Glomerular endothelial cell (primary cell): ENCODE measurements around the gene SLC38A3. TPM values are rescaled to one million over a fixed set of nuclear protein-coding genes. Genes with fewer than 3 reads are reported as not detected.
"Not testable (repeated sequence)": the region's sequence is repeated elsewhere in the genome, so short reads cannot be mapped to it uniquely, and the experiment has no call there.

ENCODE experiments used
- DNase-seq: peaks from one replicate; pipeline ENCODE4 v3.0.0-alpha.2; 2011; ENCODE audit warnings: low read depth, low spot score; ENCODE audit errors: extremely low read depth
- total RNA-seq: library from RNA; depleted of rRNA; stranded (reverse); fragments of >200 nt; gene quantifications from 2 replicates; pipeline ENCODE4 v1.2.3, GENCODE V29; 2015

The SLC38A3 gene
- total RNA-seq, 1 donor from 2014 or later = not detected

DNA sequence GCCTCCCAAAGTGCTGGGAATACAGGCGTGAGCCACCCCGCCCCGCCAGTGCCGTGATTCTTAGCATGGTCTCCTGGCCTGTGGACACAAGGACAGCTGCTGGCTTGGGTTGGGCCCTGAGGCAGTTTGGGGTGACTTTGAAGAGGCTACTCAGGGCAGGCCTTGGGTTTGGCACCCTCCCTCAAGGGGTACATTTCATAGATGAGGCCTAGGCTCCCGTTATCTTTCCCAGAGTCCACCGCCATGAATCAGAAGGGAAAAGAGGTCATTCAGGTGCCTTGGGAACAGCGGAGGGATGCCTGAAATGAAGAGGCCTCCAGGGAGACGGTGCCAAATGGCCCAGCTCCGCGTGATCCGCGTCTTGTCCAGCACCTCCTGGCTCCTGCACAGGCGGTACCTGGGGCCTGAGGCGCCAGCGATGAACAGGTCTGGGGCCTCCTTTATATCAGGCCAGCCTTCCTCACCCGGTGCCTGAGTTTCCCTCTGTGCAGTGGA lies 40.2 kb downstream of the SLC38A3 start:
- DNase-seq = no peak

DNA sequence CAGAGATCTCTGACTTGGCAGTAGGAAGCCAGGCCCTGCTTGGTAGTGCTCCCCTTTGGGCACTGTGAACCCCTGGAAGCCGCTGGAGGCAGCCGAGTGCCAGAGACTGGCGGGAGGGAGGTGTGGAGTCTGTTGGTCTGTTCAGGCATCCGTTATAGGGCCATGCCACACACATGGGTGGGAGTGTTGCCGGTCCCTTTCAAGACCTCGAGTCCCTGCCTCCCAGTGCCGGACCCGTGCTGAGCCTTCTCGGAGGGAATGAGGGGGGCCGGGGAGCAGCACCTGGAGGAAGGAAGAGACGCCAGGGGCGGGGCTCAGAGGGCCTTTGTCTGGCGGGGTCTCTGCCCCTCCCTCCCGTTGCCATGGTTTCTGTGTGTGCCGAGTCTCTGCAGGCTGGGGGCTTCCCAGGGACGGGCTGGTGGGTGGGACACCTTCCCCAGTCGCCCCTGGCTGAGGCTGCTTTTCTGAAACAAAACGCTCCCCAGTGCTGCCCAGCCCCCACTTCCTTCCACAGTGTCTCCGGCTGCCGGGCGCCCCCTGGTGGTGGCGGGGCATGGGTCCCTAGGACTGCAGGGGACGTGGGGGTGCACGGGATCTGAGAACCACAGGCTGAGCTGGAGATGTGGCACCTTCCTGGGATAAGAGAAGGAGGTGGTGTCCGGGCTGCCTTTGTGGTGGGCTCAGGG lies 40.9 kb downstream of the SLC38A3 start:
- DNase-seq = no peak

GRCh38 chr3:50246517-50246954 lies 41.5 kb downstream of the SLC38A3 start:
- DNase-seq = no peak

GRCh38 chr3:50248387-50248786 lies 43.3 kb downstream of the SLC38A3 start:
- DNase-seq = no peak

- no peak for DNase-seq
These were observed 44.4 kb downstream of the SLC38A3 start for GRCh38 chr3:50249457-50249856.

GRCh38 chr3:50250514-50250913 lies 45.4 kb downstream of the SLC38A3 start:
- no peak for DNase-seq

GRCh38 chr3:50251220-50251619 lies 46.1 kb downstream of the SLC38A3 start:
- DNase-seq = no peak

DNA sequence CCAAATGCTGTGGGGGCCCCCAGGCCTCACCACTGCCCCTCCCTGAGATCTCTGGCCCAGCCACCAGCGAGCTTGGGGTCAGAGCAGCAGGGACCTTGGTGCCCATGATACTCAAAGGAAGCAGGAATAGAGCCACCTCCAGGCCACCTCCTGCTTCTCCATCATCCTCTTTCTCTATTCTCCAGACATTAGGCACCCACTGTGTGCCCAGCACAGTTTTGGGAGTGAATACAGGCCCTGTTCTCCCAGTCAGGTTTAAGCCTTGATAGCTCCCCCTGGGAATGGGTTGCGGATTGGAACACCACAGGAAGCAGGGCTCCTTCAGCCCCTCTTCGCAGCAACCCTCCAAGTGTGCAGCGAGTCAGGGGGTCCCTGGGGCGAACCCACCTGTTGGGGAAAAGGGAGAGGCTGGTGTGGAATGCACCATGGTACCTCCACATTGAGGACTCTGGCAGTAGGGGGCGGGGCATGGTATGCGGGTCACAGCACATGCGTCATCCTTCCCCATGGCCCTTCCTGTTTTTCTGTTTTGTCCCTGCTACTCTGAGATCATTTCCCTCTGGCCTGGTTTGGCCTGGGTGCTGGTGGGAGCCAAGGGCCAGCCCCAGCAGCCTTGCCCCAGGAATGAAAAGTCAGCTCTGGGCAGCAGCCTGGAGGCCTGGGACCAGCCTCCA lies 49.6 kb downstream of the SLC38A3 start:
- peak; percentile 82 for DNase-seq

- DNase-seq = no peak
These were observed 50.2 kb downstream of the SLC38A3 start for GRCh38 chr3:50255251-50255615.

GRCh38 chr3:50256978-50257890 lies 52.2 kb downstream of the SLC38A3 start:
- no peak for DNase-seq

- DNase-seq = no peak
These were observed 53.1 kb downstream of the SLC38A3 start for GRCh38 chr3:50258029-50258680.

DNA sequence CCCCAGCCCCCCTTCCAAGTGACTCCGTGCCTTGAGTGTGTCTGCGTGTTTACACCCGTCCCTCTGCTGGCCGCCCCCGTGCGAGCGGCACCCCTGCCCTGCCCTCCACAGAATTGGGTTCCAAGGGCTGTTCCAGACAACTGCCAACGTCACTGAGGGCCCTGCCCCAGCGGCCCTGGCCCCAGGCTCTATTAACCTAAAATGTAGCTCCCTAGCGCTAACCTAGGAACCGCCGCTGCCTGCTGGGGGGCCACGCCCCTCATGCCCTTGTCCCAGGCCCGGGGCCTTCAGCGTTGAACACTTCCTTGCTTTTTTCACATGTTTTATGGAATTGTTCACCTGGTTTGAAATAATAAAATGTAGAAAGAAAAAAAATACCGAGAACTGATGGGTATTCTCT lies 53.9 kb downstream of the SLC38A3 start:
- no peak for DNase-seq

DNA sequence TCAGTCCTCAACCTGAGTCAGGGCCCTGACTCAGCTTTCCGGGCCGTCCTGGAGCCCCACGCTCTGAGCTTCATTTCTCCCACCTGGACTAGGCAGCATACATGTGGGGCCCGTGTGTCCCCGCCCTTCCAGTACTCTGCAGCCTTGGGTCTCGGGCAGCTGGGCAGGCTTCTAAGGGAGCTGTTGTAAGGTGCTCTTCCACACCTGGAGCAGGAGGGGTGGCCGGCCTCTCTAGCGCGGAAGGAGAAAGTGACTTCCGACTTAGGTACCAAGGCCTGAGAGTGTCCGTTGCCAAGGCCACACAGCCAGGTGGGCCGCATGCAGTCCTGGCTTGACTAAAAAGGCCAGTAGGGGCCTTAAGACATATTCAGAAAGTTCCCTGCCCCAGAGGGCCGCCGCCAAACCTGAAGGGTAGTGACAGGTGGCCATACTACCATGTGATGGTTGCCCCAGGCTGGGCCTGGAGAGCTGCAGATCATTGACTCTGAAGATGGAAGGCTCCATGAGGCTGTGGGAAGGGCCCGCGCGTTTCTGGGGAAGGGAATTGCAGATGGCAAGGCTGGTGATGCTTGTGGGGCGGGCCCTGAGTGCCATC lies 54.5 kb downstream of the SLC38A3 start:
- DNase-seq = no peak

- DNase-seq = no peak
These were observed 55.2 kb downstream of the SLC38A3 start for GRCh38 chr3:50260027-50260941.

DNA sequence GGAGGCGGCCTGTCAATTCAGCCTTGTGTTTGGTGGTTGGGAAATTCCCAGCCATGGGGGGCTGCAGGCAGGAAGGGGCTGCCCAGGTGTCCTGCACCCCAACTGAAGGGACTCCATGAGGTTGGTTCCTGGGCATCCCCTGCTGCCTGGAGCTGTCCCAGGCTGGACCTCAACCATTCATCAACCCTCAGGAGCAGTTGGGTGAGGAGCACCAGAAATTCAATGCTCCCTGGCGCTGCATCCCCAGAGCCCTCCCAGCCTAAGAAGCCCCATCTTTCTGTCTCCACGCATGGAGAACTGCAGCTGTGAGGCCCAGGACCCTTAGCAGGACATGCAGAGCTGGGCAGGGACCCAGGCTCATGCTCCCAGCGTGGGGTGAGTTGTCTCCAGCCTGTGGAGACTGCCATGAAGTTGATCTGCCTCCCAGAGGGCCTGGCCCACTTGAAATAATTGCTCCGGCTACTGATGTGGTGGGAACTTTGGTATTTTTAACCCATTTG lies 55.9 kb downstream of the SLC38A3 start:
- DNase-seq = no peak

DNA sequence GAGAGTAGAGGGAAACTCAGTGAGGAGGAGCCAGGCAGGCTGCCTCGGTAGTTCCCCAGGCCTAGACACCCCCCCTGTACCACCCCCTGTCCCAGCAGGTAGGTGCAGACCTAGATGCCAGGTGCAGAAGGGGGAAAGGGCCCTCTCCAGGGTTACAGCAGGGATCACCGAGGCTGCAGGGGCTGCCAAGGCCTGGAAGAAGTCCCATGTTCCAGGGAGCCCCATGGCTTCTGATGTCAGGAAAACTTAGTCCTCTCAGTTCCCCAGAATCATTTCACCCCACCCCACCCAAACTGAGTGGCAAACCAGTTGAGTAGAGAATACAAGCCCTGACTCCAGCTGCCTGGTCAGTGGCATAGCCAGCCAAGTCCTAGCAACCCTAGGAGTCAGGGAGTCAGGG lies 56.4 kb downstream of the SLC38A3 start:
- DNase-seq = no peak

GRCh38 chr3:50262200-50262599 lies 57.1 kb downstream of the SLC38A3 start:
- DNase-seq = not testable (repeated sequence)

DNA sequence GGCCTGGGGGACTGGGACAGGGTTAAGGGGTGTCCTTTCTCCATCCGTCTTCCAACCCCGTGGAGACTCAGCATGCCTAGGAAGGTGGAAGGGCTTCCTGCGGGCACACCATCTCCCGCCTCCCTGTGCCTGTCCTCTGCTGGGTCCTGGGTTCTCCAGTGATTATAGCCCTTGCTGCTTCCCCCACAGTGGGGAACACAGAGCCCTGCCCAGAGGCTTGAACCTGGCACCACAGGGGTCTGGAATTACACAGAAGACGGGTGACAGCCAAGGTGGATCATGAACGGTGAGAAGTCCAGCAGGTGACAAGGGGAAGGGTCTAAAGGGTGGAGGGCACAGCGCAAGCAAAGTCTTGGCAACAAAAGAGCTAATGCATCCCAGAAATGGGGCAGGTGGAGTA lies 57.7 kb downstream of the SLC38A3 start:
- no peak for DNase-seq
